ENCODE measurements around the gene SUSD1. TPM values are rescaled to one million over a fixed set of nuclear protein-coding genes. Genes with fewer than 3 reads are reported as not detected.

Gene SUSD1
- total RNA-seq, 2 experiments from 2014 or later = 3.2 to 3.6 TPM

DNA sequence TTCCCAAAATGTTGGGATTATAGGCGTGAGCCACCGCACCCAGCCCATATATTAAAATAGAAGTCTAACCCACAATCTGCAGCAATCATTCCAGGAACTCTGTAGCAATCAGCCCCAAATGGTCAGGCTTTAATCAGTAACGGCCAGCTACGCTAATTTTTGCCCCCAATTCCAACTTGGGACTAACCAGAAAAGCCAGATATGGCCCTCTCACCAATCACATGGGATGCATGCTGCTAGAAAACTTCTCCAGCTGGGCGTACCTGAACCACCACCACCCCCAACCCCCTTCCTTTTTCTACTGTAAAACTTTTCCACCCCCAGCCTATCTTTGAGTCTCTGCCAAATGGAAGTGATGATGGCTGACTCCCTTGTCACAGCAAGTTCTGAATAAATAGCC is 4.1 kb downstream of the SUSD1 start:
- Mint-ChIP-seq H3K4me3 (no peak overlapping the region), H3K9me3 (no peaks in the 10 kb centered on the region), H3K36me3 (peaks cover 3% of the 10 kb centered on the region), H3K27me3 (peaks cover 6% of the 10 kb centered on the region), H3K4me1 (ENCODE audit: low read depth) (peaks cover 51% of the 10 kb centered on the region), H3K27ac (no peak overlapping the region)
- POLR2A ChIA-PET = interaction anchor here (0.6 kb wide), 1 partner anchor 14 kb away, joined by 3 read pairs; no protein-coding TSS in a partner anchor
- CTCF ChIA-PET = no interaction called here
- intact Hi-C loops (cut with micrococcal nuclease) = loop anchor here (5.0 kb wide), 1 partner anchor 274 kb away; the partner anchor contains the start of gene UGCG
- DNase-seq = no peak

DNA sequence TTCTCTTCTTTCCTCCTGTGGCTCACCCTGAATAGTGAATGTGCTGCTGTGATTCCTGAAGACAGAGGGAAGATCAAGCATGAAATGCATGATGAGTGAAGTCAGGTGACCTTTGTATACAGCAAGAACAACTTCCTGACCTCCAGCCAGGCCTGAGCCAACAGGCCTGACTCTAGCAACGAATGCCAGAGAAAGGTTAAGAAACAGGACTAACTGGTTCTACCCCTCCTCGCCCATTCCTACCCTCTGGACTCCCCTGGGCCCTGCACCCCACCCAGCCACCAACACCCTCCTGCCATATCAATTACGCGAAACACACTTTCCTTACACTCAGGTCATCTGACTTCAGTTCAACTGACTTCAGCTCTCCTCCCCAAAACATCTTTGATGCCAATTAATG is 4.9 kb downstream of the SUSD1 start:
- no peaks in the 10 kb centered on the region for H3K9me3 Mint-ChIP-seq
- no peak overlapping the region for H3K4me3 Mint-ChIP-seq
- peaks cover 46% of the 10 kb centered on the region for H3K4me1 Mint-ChIP-seq (ENCODE audit: low read depth)
- intact Hi-C loops (cut with micrococcal nuclease) = loop anchor here (5.0 kb wide), 1 partner anchor 273 kb away; the partner anchor contains the start of gene UGCG
- no peak for DNase-seq
- ChIA-PET CTCF (no interaction called here), POLR2A (interaction anchor here (0.6 kb wide), 1 partner anchor 14 kb away, joined by 3 read pairs; no protein-coding TSS in a partner anchor)
- H3K27me3 Mint-ChIP-seq = peaks cover under 1% of the 10 kb centered on the region
- peaks cover 3% of the 10 kb centered on the region for H3K36me3 Mint-ChIP-seq
- H3K27ac Mint-ChIP-seq = no peak overlapping the region

- no peaks in the 10 kb centered on the region for H3K9me3 Mint-ChIP-seq
- H3K27ac Mint-ChIP-seq = no peak overlapping the region
- H3K36me3 Mint-ChIP-seq = peaks cover 2% of the 10 kb centered on the region
- DNase-seq = no peak
- H3K27me3 Mint-ChIP-seq = no peaks in the 10 kb centered on the region
- no peak overlapping the region for H3K4me3 Mint-ChIP-seq
- ChIA-PET CTCF (no interaction called here), POLR2A (no interaction called here)
- H3K4me1 Mint-ChIP-seq (ENCODE audit: low read depth) = peaks cover 44% of the 10 kb centered on the region
- intact Hi-C loops (cut with micrococcal nuclease) = no loop called here
These were observed 5.7 kb downstream of the SUSD1 start for GRCh38 chr9:112169368-112169767.

- DNase-seq = no peak
- intact Hi-C loops (cut with micrococcal nuclease) = no loop called here
- H3K4me1 Mint-ChIP-seq (ENCODE audit: low read depth) = peaks cover 37% of the 10 kb centered on the region
- no peaks in the 10 kb centered on the region for H3K27me3 Mint-ChIP-seq
- H3K9me3 Mint-ChIP-seq = no peaks in the 10 kb centered on the region
- POLR2A ChIA-PET = no interaction called here
- no peak overlapping the region for H3K27ac Mint-ChIP-seq
- CTCF ChIA-PET = no interaction called here
- no peaks in the 10 kb centered on the region for H3K36me3 Mint-ChIP-seq
- no peak overlapping the region for H3K4me3 Mint-ChIP-seq
These were observed 6.9 kb downstream of the SUSD1 start for GRCh38 chr9:112168197-112168596.

- POLR2A ChIA-PET = no interaction called here
These were observed 8.6 kb downstream of the SUSD1 start for GRCh38 chr9:112166176-112167140.

DNA sequence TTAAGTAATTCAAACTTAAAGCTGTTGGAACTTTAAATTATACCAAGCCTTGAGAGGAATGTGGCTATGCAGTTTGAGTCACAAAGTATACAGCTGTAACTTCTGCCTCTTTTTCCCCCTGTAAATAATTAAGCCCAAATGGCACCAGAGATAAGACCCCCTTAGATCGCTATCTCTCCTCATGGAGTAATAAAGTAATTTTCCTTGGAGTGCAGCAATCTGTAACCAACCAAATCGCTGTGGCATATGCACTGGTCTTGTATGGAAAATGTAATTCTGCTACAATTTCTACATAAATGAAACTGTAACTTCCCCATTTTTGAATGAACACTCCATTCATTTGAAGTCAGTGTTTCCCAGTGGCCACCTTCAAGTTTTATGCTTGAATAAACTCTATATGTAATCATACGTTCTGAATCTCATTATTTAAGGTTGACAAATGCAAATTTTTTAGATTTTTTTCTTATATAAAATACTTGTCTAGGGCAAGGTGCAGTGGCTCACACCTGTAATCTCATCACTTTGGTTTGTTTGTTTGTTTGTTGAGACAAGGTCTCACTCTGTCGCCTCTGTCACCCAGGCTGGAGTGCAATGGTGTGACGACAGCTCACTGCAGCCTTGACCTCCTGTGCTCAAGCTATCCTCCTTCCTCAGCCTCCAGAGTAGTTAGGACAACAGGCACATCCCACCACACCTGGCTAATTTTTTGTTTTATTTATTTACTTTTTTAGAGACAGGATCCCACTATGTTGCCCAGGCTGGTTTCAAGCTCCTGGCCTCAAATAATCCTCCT is 12.3 kb downstream of the SUSD1 start:
- Mint-ChIP-seq H3K4me1 (ENCODE audit: low read depth) (peaks cover 7% of the 10 kb centered on the region), H3K9me3 (no peaks in the 10 kb centered on the region), H3K27me3 (no peaks in the 10 kb centered on the region), H3K4me3 (no peak overlapping the region), H3K36me3 (no peaks in the 10 kb centered on the region), H3K27ac (no peak overlapping the region)
- POLR2A ChIA-PET = interaction anchor here (0.6 to 1.5 kb wide), 2 partner anchors 11 to 56 kb away, joined by 3 to 4 read pairs; no protein-coding TSS in a partner anchor
- DNase-seq = no peak
- intact Hi-C loops (cut with micrococcal nuclease) = no loop called here
- CTCF ChIA-PET = interaction anchor here (1.2 to 1.4 kb wide), 3 partner anchors 63 to 541 kb away, joined by 3 read pairs; no protein-coding TSS in a partner anchor

More at GRCh38 chr9:112166176-112167140, 8.6 kb downstream of the SUSD1 start:
- no peaks in the 10 kb centered on the region for H3K27me3 Mint-ChIP-seq
- CTCF ChIA-PET = interaction anchor here (1.0 kb wide), 1 partner anchor 58 kb away, joined by 3 read pairs; no protein-coding TSS in a partner anchor
- intact Hi-C loops (cut with micrococcal nuclease) = no loop called here
- no peak overlapping the region for H3K4me3 Mint-ChIP-seq
- no peaks in the 10 kb centered on the region for H3K9me3 Mint-ChIP-seq
- DNase-seq = no peak
- peaks cover 29% of the 10 kb centered on the region for H3K4me1 Mint-ChIP-seq (ENCODE audit: low read depth)
- H3K27ac Mint-ChIP-seq = no peak overlapping the region
- H3K36me3 Mint-ChIP-seq = no peaks in the 10 kb centered on the region

DNA sequence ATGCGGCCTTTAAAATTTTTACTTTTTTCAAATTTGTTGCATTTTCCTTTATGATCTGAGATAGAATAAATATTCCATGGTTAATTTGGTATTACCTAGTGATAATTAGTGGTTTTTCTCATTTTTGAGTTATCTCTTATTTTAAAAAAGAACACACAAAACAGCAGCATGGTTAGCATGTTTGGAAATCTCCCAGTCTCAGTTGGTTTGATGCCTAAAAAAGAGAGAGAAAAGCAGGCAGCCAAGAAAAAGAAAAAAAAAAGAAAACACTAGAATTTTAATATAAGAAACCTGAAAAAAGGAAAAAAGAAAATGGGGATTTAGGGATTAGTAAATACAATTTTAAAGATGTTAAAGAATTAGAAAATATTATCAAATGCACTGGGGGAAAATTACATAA is 15.3 kb downstream of the SUSD1 start:
- no peak overlapping the region for H3K27ac Mint-ChIP-seq
- no peak overlapping the region for H3K4me3 Mint-ChIP-seq
- no peaks in the 10 kb centered on the region for H3K27me3 Mint-ChIP-seq
- ChIA-PET CTCF (no interaction called here), POLR2A (no interaction called here)
- intact Hi-C loops (cut with micrococcal nuclease) = no loop called here
- no peaks in the 10 kb centered on the region for H3K36me3 Mint-ChIP-seq
- H3K4me1 Mint-ChIP-seq (ENCODE audit: low read depth) = no peaks in the 10 kb centered on the region
- no peak for DNase-seq
- no peaks in the 10 kb centered on the region for H3K9me3 Mint-ChIP-seq

- H3K4me3 Mint-ChIP-seq = no peak overlapping the region
- CTCF ChIA-PET = no interaction called here
These were observed 16.3 kb downstream of the SUSD1 start for GRCh38 chr9:112158656-112159367.

DNA sequence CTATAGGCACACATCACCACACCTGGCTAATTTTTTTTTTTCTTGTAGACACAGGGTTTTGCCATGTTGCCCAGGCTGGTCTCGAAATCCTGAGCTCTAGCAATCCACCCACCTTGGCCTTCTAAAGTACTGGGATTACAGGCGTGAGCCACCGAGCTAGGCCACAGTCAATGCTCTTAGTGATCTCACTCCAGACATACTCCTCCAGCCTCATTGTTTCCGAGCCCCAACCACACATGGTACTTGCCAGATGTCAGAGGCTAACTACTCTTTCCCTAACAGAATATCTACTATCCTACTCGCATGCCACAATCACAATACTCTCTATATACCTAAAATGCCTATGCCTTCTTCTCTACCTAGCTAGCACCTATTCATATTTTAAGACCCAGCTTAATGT is 17.1 kb downstream of the SUSD1 start:
- Mint-ChIP-seq H3K4me3 (no peak overlapping the region), H3K27ac (no peak overlapping the region), H3K4me1 (ENCODE audit: low read depth) (no peaks in the 10 kb centered on the region), H3K9me3 (no peaks in the 10 kb centered on the region), H3K36me3 (no peaks in the 10 kb centered on the region), H3K27me3 (no peaks in the 10 kb centered on the region)
- ChIA-PET CTCF (interaction anchor here (1.2 kb wide), 1 partner anchor 399 kb away, joined by 4 read pairs; no protein-coding TSS in a partner anchor), POLR2A (interaction anchor here (0.7 kb wide), 1 partner anchor 230 kb away, joined by 3 read pairs; no protein-coding TSS in a partner anchor)
- intact Hi-C loops (cut with micrococcal nuclease) = no loop called here
- DNase-seq = no peak

More at GRCh38 chr9:112158656-112159367, 16.3 kb downstream of the SUSD1 start:
- no peaks in the 10 kb centered on the region for H3K27me3 Mint-ChIP-seq
- no peaks in the 10 kb centered on the region for H3K9me3 Mint-ChIP-seq
- no peak for DNase-seq
- no peak overlapping the region for H3K27ac Mint-ChIP-seq
- no peaks in the 10 kb centered on the region for H3K4me1 Mint-ChIP-seq (ENCODE audit: low read depth)
- POLR2A ChIA-PET = interaction anchor here (0.7 kb wide), 1 partner anchor 231 kb away, joined by 3 read pairs; no protein-coding TSS in a partner anchor
- no peaks in the 10 kb centered on the region for H3K36me3 Mint-ChIP-seq
- intact Hi-C loops (cut with micrococcal nuclease) = no loop called here

DNA sequence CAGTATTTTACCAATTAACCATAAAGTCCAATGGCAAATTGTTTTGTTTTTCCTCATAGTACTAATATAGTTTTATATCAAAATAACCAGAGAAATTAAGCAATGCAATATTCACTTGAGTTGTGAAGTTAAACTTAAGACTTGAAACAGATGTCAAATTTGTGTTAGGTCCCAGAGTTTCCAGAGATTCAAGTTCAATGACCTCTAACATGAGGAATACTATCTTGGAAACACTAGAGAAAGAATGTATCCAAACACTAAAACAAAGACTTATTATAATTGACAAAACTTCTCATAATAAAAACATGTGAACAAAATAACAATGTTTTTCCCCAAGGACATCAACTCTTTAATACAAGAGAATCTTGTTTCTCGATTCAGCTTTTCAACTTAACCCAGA is 18.0 kb downstream of the SUSD1 start:
- intact Hi-C loops (cut with micrococcal nuclease) = no loop called here
- no peak for DNase-seq
- CTCF ChIA-PET = interaction anchor here (1.2 kb wide), 1 partner anchor 398 kb away, joined by 4 read pairs; no protein-coding TSS in a partner anchor
- Mint-ChIP-seq H3K9me3 (no peaks in the 10 kb centered on the region), H3K36me3 (no peaks in the 10 kb centered on the region), H3K4me3 (no peak overlapping the region), H3K27ac (no peak overlapping the region), H3K27me3 (no peaks in the 10 kb centered on the region), H3K4me1 (ENCODE audit: low read depth) (no peaks in the 10 kb centered on the region)
- POLR2A ChIA-PET = no interaction called here

GRCh38 chr9:112149211-112149610 is 25.9 kb downstream of the SUSD1 start:
- POLR2A ChIA-PET = no interaction called here
- Mint-ChIP-seq H3K27ac (no peak overlapping the region), H3K9me3 (no peaks in the 10 kb centered on the region), H3K36me3 (no peaks in the 10 kb centered on the region), H3K4me3 (no peak overlapping the region), H3K27me3 (no peaks in the 10 kb centered on the region), H3K4me1 (ENCODE audit: low read depth) (peaks cover 7% of the 10 kb centered on the region)
- DNase-seq = no peak
- CTCF ChIA-PET = interaction anchor here (0.6 to 1.9 kb wide), 2 partner anchors 170 to 212 kb away, joined by 3 to 4 read pairs; no protein-coding TSS in a partner anchor
- intact Hi-C loops (cut with micrococcal nuclease) = no loop called here
